Sigmoid colon (tissue), 3 donors: Measurements from ENCODE around the gene SLC15A1.

Experiments used
- CTCF ChIP-seq, 4 experiments: fragments of 450-650 bp in 3 of 4; fragments of 200-600 bp in 1 of 4; IDR thresholded peaks; one replicate each; pipeline ENCODE4 v1.5.1; 2016 to 2019; ENCODE audit warnings: antibody characterized with exemption in 4 of 4, mild to moderate bottlenecking in 3 of 4, moderate library complexity in 2 of 4
- POLR2A ChIP-seq, 2 donors: fragments of 450-650 bp; IDR thresholded peaks; one replicate each; pipeline ENCODE4 v1.6.1; 2016; ENCODE audit warnings: antibody characterized with exemption in 2 of 2, mild to moderate bottlenecking in 2 of 2, moderate library complexity in 2 of 2

DNA sequence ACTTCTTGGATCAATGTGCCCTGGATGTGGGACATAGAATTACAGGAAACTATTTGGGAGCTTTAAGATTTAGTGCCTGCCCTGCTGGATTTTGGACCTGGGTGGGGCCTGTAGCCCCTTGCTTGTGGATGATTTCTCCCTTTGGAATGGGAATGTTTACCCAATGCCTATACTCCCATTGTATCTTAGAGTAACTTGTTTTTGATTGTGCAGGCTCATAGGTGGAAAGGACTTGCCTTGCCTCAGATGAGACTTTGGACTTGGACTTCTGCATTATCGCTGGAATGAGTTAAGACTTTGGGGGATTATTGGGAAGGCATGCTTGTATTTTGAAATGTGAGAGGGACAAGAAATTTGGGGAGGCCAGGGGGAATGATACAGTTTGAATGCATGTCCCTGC, 13.5 kb downstream of the SLC15A1 start:
- no peak for TF ChIP-seq CTCF (IDR thresholded peaks at IDR 0.05)
- no peak for TF ChIP-seq POLR2A (IDR thresholded peaks at IDR 0.05)
